Gastrocnemius medialis (tissue), 4 donors: Measurements from ENCODE around the gene SLC40A1. TPM values are rescaled to one million over a fixed set of nuclear protein-coding genes. Genes with fewer than 3 reads are reported as not detected.

Experiments used
- ATAC-seq, 2 donors: fragments of 150-250 bp; one replicate each; pipeline ENCODE4 v1.9.1; 2016
- DNase-seq, 2 donors: peaks; one replicate each; pipeline ENCODE4 v3.0.0-alpha.2; 2019
- H3K27ac ChIP-seq, 4 donors: fragments of 200-600 bp; sonication (generic); 1 replicate in 1 of 4; 2 replicates in 3 of 4; pipeline ENCODE4 v1.5.1; 2016 to 2018; ENCODE audit warnings: mild to moderate bottlenecking in 2 of 4, moderate library complexity in 1 of 4
- H3K27me3 ChIP-seq, 3 donors: fragments of 200-600 bp; sonication (generic) in 2 of 3; 1 replicate in 1 of 3; 2 replicates in 2 of 3; pipeline versions ENCODE4 v1.5.1 to v1.6.0; 2016 to 2019; ENCODE audit warnings: mild to moderate bottlenecking in 1 of 3, moderate library complexity in 1 of 3
- H3K36me3 ChIP-seq, 2 donors: fragments of 200-600 bp; sonication (generic) in 1 of 2; one replicate each; pipeline ENCODE4 v1.5.1; 2017 to 2018
- H3K4me1 ChIP-seq, 2 donors: fragments of 200-600 bp; sonication (generic) in 1 of 2; one replicate each; pipeline ENCODE4 v1.5.1; 2016 to 2017; ENCODE audit warnings: mild to moderate bottlenecking in 2 of 2
- H3K4me3 ChIP-seq, 4 donors: fragments of 200-600 bp; sonication (generic) in 3 of 4; 1 replicate in 1 of 4; 2 replicates in 3 of 4; pipeline ENCODE4 v1.5.1; 2016 to 2019; ENCODE audit warnings: mild to moderate bottlenecking in 2 of 4
- H3K9me3 ChIP-seq, 3 donors: fragments of 200-600 bp; sonication (generic) in 2 of 3; 1 replicate in 1 of 3; 2 replicates in 2 of 3; pipeline ENCODE4 v1.5.1; 2016 to 2019
- POLR2A ChIP-seq, 2 donors: fragments of 450-650 bp; IDR thresholded peaks; one replicate each; pipeline ENCODE4 v1.6.1; 2017; ENCODE audit warnings: antibody characterized with exemption in 2 of 2, mild to moderate bottlenecking in 2 of 2, moderate library complexity in 2 of 2
- in situ Hi-C, 4 donors: fragments of 200-750 bp; cut with MboI; loops; one replicate each; pipeline versions ENCODE4 v1.15.0 to v1.8.0; 2017; ENCODE audit warnings: low sequenced_read_pairs in 4 of 4
- intact Hi-C: fragments of 100-400 bp; cut with DNase I; formaldehyde crosslinking; loops from one replicate; pipeline ENCODE4 v1.15.1; 2023; ENCODE audit warnings: low total_unique reads
- total RNA-seq, 4 donors: library from RNA; depleted of rRNA; stranded (reverse); fragments of >200 nt; gene quantifications; one replicate each; pipeline versions ENCODE4 v1.1.0 to v1.2.3, GENCODE V29; 2016
- TF ChIP-seq, protein P1 (sequence below), 5 experiments: fragments of 450-650 bp in 3 of 5; fragments of 200-600 bp in 2 of 5; sonication (generic) in 2 of 5; IDR thresholded peaks in 4 of 5; conservative IDR thresholded peaks in 1 of 5; 1 replicate in 4 of 5; 2 replicates in 1 of 5; pipeline ENCODE4 v1.5.1; 2016 to 2019; ENCODE audit warnings: antibody characterized with exemption in 5 of 5, mild to moderate bottlenecking in 3 of 5, moderate library complexity in 3 of 5

SLC40A1 gene
- total RNA-seq, 4 donors from 2014 or later = 24.8 to 81.8 (median 37.4) TPM

DNA sequence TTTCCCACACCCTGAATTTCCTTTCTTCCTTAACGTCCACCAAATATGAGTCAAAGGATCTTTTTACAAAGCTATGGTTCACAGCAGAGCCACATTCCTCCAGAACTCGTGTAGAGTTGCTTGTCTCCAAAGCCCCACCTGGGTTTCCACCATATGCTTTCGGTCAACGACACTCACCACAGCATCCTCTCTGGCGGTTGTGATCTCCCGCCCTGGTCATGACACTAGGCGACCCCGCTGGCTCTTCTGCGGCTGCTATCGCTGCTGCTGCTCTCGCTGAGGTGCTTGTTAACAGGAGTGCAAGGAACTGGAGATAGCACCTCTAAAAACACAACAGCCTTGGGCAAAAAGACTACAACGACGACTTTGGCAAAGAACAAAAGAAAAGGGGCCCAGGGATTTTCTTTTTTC lies 340 bp downstream of the SLC40A1 start:
- TF ChIP-seq, protein P1, sequence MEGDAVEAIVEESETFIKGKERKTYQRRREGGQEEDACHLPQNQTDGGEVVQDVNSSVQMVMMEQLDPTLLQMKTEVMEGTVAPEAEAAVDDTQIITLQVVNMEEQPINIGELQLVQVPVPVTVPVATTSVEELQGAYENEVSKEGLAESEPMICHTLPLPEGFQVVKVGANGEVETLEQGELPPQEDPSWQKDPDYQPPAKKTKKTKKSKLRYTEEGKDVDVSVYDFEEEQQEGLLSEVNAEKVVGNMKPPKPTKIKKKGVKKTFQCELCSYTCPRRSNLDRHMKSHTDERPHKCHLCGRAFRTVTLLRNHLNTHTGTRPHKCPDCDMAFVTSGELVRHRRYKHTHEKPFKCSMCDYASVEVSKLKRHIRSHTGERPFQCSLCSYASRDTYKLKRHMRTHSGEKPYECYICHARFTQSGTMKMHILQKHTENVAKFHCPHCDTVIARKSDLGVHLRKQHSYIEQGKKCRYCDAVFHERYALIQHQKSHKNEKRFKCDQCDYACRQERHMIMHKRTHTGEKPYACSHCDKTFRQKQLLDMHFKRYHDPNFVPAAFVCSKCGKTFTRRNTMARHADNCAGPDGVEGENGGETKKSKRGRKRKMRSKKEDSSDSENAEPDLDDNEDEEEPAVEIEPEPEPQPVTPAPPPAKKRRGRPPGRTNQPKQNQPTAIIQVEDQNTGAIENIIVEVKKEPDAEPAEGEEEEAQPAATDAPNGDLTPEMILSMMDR (IDR thresholded peaks at IDR 0.05 in 4 of 5, conservative IDR thresholded peaks at IDR 0.05 in 1 of 5) = no peak
- TF ChIP-seq POLR2A (IDR thresholded peaks at IDR 0.05) = no peak
- peak overlapping the region; percentile 66 to 93 (median 79) for H3K4me3 ChIP-seq
- peaks cover 47 to 50% of the 10 kb centered on the region in 2 donors for H3K4me1 ChIP-seq
- H3K27ac ChIP-seq = peak overlapping the region; percentile 87 to 93 (median 89)
- no peaks in the 10 kb centered on the region for H3K36me3 ChIP-seq
- no peaks in the 10 kb centered on the region for H3K9me3 ChIP-seq
- intact Hi-C loops (loop anchor here (2.0 to 5.0 kb wide), 3 partner anchors 33 to 138 kb away; partner anchors contain the start of gene WDR75), in situ Hi-C loops (no loop called here)
- ATAC-seq (peak; percentile 46 to 60), DNase-seq (peak in 1 of 2 donors; percentile 25)
- no peaks in the 10 kb centered on the region for H3K27me3 ChIP-seq

DNA sequence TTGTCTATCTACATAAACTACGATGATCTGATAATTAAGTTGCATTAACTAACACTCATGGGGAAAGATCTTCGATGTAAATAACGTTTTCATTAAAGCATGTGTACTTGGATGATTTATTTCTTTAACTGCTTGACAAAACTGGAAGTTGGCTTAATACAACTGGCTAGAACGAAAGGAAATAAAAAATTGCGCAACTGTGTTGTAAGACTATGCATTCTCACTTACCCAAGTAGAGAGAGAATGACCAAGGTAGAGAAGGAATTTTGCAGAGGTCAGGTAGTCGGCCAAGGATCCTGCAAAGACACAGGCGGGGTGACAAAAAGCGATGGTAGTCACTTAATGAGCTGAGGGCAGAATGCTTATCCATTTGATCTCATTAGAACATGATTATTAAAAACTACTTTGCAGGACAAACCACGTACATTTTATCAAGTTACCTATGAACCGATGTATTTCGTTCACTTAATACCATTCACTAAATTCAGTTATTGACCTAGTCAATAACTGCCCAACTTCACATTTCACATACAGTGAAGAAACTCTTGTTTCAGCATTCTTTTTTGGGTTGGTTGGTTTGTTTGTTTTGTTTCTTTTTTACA lies 900 bp downstream of the SLC40A1 start:
- Histone ChIP-seq H3K27me3 (no peaks in the 10 kb centered on the region), H3K9me3 (no peaks in the 10 kb centered on the region), H3K4me1 (peaks cover 51 to 55% of the 10 kb centered on the region in 2 donors), H3K36me3 (no peaks in the 10 kb centered on the region), H3K27ac (peak overlapping the region; percentile 87 to 93 (median 89)), H3K4me3 (peak overlapping the region; percentile 66 to 93 (median 79))
- TF ChIP-seq, protein P1 (IDR thresholded peaks at IDR 0.05 in 4 of 5, conservative IDR thresholded peaks at IDR 0.05 in 1 of 5) = no peak
- TF ChIP-seq POLR2A (IDR thresholded peaks at IDR 0.05) = no peak
- DNase-seq (no peak), ATAC-seq (peak in 1 of 2 donors; percentile 70)
- in situ Hi-C loops = no loop called here
- intact Hi-C loops = loop anchor here (2.0 to 5.0 kb wide), 4 partner anchors 33 to 197 kb away; partner anchors contain the start of gene WDR75

DNA sequence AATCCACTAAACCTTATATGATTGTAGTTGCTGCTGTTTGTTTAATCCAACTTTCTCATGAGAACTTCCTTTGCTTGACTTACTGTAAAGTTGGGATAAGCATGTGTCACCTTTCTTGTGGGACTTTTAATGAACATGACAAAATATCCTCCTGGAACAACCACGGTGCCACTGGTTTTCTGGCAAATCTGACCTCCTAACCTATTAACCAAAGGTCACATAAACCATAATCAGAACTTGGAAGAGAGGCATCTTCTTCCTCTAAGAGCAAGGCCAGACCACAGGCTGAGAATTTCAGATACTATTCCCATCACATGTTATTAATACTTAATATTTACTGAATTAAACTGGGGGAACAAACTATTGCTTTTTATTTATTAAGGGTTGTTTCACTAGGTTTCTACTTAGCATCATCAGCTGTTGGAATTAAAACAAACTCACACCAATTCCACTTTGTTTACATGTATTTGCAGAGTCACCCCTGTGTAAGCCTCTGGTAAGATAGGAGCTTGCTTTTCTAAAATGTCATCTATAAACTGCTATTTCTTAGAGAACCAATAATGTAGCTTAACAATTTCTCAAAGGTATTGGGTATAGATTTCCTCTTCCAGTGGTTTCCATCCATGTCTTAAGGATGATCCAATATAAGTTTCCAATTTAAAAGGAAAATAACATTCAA lies 2.2 kb downstream of the SLC40A1 start:
- Histone ChIP-seq H3K4me3 (peak overlapping the region; percentile 5 to 93 (median 72)), H3K27me3 (no peaks in the 10 kb centered on the region), H3K4me1 (peaks cover 59 to 66% of the 10 kb centered on the region in 2 donors), H3K9me3 (no peaks in the 10 kb centered on the region), H3K36me3 (peaks cover 0 to 6% of the 10 kb centered on the region in 2 donors), H3K27ac (peak overlapping the region; percentile 87 to 93 (median 89))
- DNase-seq (no peak), ATAC-seq (no peak)
- TF ChIP-seq, protein P1 (IDR thresholded peaks at IDR 0.05 in 4 of 5, conservative IDR thresholded peaks at IDR 0.05 in 1 of 5) = no peak
- no peak for TF ChIP-seq POLR2A (IDR thresholded peaks at IDR 0.05)
- in situ Hi-C loops = no loop called here
- intact Hi-C loops = loop anchor here (2.0 kb wide), 1 partner anchor 198 kb away; no protein-coding TSS in a partner anchor

DNA sequence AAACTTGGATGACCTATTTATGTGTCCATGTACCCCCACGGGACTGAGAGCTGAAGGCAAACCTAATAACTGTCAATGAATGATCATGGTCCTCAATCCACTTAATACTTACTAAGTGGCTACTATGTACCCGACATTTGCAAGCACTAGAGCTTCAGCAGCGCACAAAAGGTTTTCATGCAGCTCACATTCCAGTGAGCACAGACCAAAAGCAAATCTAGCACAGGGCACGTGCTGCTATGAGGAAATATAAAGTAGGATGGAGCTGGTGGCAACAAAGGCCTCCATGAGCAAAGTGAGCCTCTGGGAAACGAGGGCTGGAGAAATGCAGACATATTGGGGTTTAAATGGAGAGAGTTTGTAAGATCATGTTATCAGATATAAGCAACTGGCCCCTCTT lies 3.5 kb downstream of the SLC40A1 start:
- TF ChIP-seq POLR2A (IDR thresholded peaks at IDR 0.05) = no peak
- TF ChIP-seq, protein P1 (IDR thresholded peaks at IDR 0.05 in 4 of 5, conservative IDR thresholded peaks at IDR 0.05 in 1 of 5) = no peak
- ATAC-seq = no peak
- Histone ChIP-seq H3K4me3 (peak overlapping the region in 2 of 4 donors; percentile 3 to 4), H3K27ac (peak overlapping the region; percentile 52 to 93 (median 75)), H3K9me3 (no peaks in the 10 kb centered on the region), H3K4me1 (peaks cover 59 to 66% of the 10 kb centered on the region in 2 donors), H3K36me3 (peaks cover 0 to 18% of the 10 kb centered on the region in 2 donors), H3K27me3 (no peaks in the 10 kb centered on the region)
- DNase-seq = no peak
- intact Hi-C loops = no loop called here
- in situ Hi-C loops = no loop called here
